Measurements from ENCODE around the gene HRH4.

HRH4 gene

DNA sequence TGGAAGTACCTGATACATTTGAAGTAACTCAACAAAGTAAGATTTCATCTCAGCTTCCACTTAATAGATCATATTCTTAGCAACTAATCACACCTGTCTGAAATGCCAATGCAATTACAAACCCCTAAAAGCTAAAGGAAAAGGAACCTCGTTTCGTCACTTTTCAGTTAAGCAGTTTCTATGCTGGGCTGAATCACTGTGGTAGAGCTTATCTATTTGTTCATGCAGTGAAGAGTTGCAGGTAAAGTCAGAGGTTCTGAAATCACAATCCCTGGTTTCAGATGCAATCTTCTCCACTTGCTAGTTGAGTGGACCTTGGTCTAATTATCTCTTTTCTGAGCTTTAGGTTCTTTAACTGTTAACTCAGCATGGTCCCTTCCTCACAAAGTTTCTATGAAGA is 6.3 kb downstream of the HRH4 start:
- DNase-seq, result no peak

DNA sequence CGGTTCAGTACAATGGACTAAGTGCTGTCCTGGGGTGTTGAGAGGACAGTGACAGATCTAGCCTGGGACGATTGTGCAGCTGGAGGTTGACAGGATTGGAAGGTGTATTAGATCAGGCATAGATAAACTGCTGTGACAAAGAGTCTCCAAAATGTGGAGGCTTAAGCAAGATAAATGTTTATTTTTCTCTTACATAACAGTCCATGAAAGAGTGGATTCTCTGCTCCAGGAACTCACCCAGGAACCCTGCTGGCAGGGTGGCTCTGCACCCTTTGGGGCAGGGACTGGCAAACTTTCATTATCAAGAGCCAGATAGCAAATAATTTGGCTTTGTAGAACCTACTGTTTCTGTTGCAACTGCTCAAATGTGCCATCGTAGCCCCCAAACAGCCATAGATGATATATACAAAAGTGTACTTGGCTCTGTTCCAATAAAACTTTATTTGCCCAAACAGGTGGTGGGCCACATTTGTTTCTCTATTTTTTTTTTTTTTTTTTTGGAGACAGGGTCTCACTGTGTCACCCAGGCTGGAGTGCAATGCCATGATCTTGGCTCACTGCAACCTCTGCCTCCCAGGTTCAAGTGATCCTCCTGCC is 9.7 kb downstream of the HRH4 start:
- no peak for DNase-seq

DNA sequence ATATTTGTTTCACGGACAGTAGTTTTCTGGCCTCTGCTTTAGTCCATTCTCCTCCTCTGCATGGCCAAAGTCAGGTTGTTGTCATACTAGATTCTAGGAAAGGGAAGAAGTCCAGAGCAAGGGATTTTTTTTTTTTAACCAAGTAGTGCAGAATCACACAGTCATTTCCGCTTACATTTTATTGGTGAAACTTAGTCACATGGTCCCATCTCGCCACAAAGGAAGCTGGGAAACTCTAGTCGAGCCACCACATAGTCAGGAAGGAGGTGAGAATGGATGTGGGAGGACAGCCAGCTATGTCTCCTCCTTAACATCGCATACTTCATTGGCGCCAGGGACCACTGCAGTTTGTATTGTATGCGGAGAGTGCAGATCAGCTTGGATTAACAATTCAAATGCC is 10.4 kb downstream of the HRH4 start:
- no peak for DNase-seq

DNA sequence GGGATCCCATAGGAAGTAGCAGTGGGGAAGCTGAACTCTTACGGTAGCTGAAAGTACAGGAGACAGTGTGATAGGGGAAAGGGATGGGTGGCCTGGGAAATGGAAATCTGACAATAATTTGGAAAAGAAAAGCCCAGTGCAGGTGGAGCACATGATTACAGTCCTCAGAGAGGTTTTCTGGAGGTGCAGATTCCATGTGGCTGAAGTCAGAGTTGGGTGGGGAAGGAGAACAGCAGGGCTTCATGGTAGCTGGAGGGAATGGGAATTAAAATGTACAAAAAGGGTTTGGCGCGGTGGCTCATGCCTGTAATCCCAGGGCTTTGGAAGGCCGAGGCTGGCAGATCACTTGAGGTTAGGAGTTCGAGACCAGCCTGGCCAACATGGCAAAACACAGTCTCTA is 12.2 kb downstream of the HRH4 start:
- DNase-seq, result no peak

DNA sequence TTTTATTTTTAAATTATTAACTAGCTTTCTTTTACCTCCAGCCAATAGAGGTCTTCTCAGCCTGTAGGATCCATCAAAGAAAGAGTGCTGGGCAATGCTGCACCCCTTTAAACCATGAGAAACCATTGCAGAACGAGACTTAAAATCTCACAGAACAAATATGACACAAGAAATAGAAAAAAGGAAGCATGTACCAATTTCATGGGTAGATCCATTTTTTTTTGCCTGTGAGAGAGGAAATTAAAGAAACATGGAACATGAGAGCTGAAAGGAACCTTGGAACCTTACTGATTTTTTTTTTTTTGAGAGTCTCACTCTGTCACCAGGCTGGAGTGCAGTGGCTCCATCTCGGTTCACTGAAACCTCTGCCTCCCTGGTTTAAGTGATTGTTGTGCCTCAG is 14.0 kb downstream of the HRH4 start:
- DNase-seq, result no peak

DNA sequence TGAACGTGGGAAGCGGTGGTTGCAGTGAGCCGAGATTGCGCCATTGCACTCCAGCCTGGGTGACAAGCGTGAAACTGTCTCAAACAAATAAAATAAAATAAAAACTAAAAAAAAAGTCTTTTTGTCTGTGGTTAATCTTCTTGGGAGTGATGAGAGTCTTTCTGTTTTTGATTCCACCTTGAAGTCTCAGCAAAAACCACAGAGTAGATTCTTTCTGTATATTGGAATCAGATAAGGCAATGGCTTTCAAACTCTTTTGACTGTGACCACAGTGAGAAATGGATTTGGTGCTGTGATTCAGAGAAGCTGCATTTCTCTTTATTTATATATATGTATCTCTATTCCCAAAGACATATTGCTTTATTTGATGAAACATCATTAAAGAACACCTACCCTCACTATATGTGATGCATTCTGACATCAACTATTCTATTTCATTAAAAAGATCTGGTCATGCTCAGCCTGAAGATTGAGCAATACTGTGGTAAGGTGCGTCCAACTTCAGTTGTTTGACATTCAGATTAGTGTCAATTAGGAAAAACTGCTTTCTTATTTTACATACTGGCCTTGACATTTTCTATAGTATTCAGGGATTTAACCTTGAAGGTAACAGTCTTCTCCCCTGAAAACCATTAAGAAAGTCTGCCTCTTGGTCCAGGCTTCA is 15.6 kb downstream of the HRH4 start:
- DNase-seq, result no peak

DNA sequence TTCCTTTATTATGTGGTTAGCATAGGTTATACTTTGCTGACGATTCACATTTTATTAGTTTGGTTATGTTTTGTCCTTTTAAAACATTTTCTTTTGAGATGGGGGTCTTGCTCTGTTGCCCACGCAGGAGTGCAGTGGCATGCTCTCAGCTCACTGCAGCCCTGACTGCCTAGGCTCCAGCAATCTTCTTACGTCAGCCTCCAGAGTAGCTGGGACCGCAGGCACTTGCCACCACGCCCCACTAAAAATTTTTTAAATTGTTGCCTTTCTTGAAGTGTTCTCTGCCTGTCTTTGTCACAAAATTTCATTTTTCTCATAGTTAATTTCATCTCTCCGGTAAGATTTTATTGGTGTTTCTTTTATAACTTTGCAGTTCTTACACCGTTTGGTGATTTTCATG is 18.9 kb downstream of the HRH4 start:
- DNase-seq, result no peak

DNA sequence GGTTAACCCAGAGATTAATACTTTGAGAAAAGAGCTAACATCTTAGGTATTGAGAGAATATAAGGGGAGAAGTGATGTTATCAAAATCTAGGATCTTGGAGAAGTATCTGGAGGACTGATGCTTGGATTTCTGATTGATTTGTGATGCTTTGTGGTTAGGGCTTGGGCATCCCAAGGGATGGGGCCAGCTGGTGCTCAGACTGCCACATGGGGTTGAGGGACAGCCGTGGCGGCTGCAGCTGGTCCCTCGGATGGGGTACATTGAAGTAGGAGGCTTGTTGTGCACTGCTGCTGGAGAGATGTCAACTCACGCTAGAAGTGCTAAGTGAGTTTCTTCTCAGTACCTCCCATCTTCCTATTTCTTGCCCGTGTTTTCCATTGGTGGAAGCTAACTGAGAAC is 22.4 kb downstream of the HRH4 start:
- no peak for DNase-seq

DNA sequence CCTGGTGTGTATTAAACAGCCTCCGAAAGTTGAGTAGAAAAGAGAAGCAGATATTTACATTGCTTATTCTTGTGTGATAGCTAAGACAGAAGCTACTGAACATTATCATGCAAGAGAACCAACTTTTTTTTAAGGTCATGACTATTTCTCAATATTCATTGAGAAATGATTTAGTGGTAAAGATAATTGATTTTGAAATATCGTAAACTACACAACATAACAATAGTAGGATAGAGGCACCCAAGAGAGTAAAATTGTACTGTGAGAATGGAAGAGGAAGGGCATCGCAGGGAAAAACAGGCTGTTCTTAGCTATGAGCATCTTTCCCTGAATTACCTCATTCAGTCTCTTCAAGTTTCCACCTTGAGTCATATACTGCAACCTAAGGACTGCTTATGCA is 25.2 kb downstream of the HRH4 start:
- no peak for DNase-seq

DNA sequence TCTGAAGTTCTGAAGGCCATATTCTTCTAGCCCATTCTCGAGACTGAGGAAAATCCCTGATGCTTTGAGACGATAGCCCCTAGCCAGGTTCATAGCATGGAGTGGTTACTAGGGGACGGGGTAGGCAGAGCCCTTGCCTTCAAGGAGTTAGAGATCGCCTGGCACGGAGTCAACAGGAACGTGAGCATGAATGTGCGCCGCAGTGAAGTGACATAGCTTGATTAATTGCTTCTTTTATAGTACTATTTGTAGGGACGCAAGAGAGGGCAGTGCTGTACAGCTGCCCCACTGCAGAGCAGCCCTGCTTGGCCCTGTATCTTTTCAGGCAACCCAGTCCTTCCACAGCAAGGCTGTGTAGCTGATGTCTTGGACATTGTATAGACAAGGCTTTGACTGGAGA is 26.2 kb downstream of the HRH4 start:
- DNase-seq, result no peak

DNA sequence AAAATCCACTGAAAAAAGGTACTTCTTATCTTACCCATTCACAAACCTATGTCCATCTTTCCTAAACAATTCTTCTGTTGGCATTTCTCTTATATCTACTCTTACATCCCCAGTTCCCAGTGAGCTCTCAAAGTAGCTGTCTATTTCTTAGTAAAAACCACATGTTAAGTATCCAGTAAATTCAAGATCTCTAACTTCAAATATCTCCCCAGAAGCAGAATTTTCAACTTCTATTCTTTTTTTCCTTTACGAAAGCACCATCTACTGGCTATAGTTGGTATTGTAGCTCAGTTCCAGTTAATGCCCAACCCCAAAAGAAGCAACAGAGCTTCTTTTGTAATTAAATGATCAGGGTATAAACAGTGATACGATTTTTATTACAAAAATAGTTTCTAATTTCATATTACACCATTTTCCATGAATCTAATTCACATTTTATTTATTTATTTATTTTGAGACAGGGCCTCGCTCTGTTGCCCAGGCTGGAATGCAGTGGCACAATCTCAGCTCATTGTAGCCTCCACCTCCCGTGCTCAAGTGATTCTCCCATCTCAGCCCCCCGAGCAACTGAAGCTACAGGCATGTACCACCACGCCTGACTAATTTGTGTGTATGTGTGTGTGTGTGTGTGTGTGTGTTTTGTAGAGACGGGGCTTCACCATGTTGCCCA is 28.5 kb downstream of the HRH4 start:
- DNase-seq, result peak; percentile 16 to 26

DNA sequence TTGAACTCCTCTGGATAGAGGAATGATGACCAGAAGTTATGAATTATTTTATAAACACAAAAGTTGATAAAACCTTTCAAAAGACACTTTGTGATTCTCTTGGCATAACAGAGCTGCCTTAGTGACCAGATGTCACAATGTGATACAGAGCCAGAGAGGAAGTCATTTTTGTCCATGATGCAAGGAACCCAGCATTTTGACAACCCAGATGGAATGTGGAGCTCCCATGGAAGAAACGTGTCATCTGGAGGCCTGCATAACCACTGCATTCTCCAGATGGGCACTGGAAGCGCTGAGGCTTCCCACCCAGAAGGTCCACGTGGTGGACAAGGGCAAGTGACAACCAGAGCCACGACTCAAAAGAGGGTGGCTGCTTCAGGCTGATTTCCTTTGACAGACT is 30.1 kb downstream of the HRH4 start:
- DNase-seq, result no peak

DNA sequence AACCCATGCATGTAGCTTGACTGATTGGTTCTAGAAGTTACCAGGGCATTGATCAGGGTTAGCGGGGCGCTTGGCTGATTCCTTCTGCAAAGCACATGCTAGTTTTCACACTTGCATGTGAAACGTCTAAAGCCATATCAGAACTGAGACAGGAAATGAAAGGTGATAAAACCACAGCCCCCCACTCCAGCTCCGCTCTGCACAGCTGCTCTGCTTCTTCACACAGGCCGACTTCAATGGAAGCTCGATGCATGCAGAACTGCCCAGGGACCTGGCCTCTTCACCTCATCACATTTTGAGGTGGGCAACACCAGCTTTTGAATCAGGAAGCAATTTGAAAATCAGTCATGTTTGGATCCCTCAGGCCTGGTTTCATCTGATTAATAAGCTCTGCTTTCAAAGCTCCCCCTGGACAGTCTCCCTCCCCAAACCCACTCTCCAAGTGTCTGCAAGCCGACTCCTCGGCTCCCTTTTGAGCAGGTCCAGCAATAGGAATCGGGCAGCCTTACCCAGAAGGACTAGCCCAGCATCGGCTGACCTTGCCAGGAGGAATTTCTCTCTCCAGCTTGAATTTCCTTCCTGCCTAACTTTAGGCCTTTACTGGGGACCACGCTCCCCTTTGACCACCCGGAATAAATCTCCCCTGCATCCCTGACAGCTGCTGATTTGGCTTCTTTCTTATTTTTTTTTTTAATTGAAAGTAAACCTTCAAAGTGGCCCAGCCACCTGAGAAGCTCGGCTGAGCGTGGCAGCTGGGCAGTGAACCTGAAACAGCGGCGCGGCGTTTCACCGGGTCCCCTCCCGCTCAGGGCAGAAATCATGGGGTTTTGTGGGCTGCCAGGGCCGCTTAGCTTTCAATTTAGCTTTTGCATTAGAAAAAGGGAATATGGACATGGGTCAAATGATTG is 31.7 kb downstream of the HRH4 start:
- no peak for DNase-seq

DNA sequence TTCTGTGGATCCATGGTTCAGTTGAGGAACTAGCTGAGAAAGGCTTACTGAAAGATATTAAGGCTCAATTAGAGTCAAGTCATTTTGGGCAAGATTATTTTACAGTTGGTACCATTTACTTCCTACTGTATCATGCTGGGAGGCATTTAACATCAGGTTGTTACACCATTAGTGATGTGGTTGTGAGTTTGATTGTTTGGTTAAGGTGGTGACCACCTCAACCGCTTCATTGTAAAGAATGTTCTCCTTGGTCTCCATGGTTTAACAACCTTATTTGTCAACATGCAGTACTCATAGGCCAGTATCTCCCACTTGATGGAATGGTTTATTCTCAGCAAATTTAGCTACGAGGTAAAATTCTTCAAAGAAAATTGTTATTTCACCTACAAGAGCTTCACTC is 34.1 kb downstream of the HRH4 start:
- no peak for DNase-seq

DNA sequence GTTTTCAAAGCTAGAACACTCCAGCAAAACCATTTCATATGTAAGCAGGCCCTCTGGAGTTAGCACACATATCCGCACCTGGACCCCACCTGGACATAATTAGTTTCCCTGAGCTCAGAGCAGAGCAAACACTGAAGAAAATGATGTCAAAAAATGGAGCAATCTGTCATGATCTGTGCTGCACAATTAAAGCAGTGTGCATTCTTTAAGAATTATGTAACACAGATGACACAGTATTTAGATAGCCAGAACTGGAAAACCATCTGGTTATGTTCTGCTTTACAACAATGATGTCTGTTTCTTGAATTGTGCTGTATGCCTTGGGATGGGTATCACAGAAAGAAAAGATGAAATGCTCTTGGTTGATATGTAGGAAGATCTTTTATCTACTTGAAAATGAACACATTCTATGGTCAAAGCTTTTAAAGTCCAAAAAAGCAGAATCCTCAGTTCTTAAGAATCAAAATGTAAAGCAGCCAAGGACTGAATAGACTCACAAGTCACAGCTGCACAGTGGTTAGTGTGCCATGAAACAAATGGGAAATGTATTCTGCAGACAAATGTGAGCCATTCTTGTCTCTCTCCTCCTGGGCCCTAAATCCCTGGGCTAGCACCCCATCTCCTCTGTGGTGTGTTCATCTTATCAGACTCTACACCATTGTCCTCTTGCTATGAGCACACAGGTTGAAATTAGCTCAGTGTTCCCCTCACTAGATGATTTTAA is 36.8 kb downstream of the HRH4 start:
- DNase-seq, result no peak

DNA sequence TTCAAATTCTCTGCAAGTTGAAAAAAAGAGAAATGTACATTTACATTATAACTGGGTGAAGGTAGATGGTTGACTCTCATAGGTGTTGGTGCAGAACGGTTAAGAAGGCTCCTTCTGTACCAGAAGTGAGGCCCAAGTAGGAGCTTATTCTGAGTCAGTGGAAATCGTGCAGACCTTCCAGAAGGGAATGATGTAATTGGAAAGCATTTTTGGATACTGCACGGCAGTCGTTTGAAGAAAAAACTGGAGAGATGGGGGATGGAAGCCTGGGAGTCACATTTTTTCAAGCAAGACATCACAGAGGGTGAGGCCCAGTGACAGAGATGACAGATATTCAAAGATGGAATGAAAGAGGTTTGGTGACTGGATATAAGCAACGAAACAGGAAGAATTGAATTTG is 39.4 kb downstream of the HRH4 start:
- DNase-seq, result no peak

DNA sequence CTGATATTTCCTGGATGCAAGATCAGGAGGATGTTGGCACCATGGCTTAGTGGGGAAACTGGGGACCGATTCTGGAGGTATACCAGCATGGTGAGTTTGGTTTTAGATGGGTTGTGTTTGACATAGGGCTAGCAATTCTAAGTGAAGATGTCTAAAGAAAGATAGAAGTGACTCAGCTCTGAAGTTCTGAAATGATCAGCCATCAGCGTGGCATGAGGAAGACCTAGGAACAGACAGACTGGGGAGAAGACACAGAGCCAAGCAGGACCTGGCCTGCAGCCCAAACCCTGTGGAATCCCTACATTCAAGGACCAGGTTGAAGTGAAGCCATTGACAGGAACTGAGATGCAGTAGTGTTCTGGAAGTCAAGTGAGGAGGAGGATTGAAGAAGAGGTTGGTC is 39.8 kb downstream of the HRH4 start:
- no peak for DNase-seq

DNA sequence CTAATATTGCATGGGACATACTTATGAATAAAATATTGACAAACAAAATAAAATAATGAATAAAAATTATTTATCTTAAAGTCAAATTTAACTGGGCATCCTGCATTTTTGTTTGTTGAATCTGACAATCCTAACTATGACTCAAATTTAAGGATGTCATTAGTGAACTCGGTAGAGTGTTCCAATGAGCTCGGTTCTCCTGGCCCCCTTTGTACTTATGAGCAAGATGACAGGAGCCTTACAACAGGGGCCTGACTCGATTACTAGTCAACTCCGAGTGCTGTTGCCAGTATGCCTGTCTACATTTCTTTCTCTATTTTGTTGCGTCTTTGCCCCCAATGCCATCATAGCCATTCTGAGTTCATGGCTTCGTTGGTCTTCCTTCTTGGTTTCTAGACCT is 40.3 kb downstream of the HRH4 start:
- no peak for DNase-seq

DNA sequence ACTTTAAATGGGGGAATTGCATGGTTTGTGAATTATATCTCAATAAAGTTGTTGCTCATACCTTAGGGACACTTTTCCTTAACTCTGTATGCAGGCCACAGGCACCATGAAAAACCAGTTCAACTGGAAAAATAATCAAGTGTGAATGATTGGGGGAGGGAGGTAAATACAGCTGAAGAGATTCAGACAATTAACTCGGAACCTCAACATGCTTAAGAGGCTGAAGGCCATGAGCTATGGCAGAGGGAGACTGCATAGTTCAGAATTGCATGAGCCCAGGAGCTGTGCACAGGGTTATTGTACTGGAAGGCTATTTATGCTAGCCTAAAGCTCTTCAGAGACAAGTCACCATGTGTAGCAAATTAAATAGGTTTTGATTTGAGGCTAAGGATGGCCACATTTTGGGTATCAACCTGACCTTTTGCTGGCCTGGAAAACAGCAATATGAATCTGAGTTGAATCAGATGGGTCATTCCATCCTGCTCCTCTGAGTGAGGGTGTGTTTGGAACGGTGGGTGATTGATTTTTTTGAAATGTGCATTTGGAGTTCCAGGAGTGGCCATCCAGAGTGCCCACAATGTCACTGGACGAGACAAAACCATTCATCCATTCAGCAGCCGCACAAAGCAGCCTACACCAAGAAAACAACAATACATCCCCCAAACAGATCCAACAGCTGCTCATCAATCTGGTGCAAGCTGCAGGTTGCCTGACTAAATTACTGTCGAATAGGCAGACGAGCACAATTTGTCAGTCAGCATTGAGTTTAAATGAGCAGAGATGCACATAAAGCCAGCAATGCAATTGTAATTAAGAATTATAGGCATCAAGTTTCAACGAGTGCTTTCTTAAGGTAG is 42.5 kb downstream of the HRH4 start:
- DNase-seq, result no peak

DNA sequence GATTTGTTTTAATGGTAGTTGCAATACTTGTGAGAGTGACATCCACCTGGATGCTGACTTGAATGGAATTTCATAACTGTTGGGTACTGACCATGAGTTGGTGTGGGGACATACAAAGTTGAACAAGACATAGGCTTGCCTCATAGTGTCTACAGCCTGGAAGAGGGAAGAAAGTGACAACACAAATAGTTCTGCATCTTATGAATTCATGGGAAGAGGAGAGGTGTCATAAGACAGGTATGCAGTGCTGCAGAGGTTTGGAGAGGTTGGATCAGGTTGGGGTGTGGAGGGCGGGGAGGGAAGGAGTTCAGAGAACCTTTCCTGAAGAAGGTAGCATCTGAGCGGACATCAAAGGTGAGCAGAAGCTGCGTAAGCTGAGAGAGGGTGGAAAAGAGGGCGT is 44.0 kb downstream of the HRH4 start:
- DNase-seq, result no peak

DNA sequence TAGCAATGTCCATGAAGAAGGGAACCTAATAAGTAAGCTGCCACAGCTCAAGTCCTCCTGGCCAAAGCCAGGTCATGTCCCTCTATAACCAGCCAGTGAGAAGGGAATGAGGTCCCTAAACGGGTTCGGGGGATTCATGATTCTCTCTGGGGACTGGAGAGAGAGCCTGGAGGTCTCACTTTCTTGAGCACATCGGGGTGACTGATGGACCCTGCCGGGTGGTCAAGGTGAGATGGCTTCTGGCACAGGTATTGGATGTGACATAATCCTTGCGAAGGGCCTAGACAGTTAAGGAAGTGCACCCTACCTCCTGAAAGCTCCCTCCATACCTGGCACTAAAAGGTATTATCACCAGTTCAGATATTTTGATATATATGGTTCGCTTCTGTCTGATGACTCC is 45.7 kb downstream of the HRH4 start:
- DNase-seq, result no peak

DNA sequence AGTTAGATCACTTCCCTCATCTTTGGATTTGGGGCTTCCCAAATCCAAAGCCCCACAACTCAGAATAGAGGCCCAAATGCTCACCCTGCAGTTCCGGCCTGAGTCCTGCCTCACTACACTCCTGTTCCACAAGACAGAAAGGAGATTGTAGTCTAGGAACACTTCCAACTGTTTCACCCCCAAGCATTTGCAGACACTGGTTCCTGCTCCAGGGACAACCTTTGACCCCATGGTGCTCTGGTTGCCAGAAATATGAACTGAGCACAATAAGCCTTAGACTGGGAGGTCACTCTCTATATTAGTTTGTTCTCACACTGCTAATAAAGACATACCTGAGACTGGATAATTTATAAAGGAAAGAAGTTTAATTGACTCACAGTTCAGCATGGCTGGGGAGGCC is 49.0 kb downstream of the HRH4 start:
- no peak for DNase-seq

Data from AML-193 (cell line).